NCI-H774 (cell line): ENCODE results near the gene SNX9.
A peak's percentile ranks its signal among the peaks of the same experiment; 100 is the strongest.
"Not testable (repeated sequence)": the region's sequence is repeated elsewhere in the genome, so short reads cannot be mapped to it uniquely, and the experiment has no call there.

Source experiments
- DNase-seq: peaks from one replicate; lab custom pipeline; 2025; lab: John Stamatoyannopoulos, UW

The SNX9 gene

DNA sequence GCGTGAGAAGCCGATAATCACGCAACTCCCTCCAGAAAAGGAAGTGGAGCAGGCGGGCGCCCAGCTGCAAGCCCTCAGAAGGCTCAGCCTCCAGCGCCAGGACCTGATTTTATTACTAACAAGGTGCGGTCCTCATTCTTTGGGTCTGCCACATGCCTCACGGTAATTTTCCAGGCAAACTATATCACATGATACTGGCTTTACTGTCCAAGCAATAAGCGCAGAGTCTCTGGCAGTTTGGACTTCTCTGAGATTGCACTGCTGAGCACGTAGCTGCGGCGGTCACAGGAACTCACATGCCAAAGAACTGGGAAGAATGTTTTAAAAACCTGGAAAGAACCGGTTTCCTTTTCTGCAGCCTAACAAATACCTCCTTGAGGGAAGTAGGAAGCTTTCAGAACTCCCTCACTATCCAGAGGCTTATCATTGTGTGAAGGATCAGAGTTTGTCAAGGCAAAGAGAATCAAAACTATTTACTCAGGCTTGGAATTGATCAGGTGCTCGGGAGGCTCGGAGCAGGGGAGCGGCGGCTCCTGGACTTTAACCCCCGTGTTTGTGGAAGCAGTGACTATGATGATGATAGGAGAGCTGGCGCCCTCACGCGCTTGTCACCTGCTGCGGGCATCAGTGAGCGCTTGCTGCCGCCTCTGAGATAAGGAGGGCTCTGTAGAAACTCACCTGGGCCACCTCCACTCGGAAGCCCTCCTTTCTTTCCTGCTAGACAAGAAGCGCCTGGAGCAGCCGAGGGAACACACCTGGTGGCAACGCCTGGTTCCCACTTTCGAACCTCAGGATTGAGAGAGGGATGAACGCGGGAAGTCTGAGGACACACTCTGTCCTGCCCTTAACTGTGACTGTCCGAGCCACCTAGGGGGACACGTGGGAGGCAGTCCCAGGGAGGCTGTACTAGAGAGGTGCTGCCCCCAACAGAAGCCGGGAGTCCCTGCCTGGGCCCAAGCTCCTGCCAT is 131.4 kb downstream of the SNX9 start:
- DNase-seq: peak; percentile 37

DNA sequence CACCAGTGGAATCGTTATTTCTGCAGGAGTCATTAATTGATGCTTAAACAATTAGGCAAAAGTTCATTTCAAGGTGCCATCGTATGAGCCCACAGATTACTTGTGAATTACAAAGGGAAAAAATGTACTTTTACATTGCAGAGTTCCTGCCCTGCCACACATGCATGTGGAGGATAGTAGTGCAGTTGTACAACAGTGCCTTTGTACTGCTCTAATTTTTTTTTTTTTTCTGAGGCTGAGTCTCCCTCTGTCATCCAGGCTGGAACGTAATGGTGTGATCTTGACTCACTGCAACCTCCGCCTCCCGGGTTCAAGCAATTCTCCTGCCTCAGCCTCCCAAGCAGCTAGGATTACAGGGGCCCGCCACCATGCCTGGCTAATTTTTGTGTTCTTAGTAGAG is 132.6 kb downstream of the SNX9 start:
- no peak for DNase-seq

DNA sequence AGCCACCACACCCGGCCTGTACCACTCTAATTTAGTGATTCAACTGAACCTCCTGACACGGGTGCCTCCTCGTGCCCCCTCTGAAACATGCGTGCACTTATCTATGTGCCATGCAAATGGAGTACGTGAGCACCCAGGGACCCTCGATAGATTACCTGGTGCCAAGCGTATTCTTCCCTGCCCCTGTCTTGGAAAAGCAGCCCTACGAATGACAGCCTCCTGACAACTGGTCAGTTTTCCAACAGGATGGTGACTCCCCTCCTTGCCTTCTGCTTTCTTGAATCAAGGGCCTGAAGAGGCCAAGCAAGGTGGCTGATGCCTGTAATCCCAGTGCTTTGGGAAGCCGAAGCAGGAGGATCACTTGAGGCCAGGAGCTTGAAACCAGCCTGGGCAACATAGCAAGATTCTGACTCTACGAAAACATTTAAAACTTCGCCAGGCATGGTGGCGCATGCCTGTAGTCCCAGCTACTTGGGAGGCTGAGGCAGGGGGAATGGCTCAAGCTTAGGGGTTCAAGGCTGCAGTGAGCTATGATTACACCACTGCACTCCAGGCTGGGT is 133.2 kb downstream of the SNX9 start:
- DNase-seq: no peak

- DNase-seq: no peak
These were observed 136.6 kb downstream of the SNX9 start for GRCh38 chr6:157959451-157960227.

DNA sequence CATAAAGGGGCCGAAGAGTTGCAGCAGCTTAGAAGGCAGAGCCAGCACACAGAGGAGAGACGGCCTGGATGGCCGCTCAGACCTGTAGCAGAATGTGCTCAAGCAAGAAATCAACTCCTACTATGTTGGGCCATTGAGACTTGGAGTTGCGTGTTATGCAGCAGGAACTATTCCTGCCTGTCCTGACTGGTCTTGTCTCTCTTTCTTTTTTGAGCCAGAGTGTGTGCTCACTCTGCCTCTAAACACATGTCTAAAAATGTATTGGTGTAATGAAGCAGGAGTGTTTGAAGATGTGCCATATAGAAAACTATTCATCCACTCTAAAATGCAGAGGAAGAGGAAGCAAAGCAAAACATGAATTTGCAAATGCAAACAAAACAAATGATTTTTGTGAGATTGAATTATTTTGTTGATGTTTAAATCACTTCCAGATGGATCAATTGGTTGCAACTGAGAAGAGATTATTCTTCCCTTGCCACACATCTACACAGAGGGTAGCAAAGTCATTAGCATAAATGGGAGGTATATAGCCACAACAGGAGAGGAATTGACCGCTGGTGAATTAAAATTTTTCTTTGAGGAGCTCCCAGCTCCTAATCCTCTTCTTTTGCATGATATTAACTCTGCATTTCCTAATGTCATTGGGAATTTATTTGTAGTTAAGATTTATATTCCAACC is 138.2 kb downstream of the SNX9 start:
- DNase-seq: no peak

DNA sequence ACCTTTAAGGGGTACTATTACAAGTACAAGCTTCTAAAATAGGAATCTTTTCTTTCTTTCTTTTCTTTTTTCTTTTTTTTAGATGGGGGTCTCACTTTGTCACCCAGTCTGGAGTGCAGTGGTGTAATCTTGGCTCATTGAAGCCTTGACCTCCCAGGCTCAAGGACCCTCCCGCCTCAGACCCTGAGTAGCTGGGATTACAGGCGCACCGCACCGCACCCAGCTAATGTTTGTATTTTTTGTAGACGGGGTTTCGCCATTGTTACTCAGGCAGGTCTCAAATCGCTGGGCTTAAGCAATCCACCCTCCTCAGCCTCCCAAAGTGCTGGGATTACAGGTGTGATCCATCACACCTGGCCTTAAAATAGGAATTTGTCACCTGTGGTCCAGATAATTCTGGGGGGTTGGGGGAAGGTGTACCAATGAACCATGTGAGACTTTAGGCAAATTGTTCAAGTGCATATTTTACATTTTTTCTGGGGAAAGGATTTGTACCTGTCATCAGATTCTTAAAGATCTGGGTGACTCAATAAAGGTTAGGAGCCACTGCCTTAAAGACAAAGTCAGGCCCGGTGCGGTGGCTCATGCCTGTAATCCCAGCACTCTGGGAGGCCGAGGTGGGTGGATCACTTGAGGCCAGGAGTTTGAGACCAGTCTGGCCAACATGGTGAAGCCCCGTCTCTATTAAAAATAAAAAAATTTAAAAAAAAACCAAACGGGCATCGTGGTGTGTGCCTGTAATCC is 139.0 kb downstream of the SNX9 start:
- DNase-seq: no peak

DNA sequence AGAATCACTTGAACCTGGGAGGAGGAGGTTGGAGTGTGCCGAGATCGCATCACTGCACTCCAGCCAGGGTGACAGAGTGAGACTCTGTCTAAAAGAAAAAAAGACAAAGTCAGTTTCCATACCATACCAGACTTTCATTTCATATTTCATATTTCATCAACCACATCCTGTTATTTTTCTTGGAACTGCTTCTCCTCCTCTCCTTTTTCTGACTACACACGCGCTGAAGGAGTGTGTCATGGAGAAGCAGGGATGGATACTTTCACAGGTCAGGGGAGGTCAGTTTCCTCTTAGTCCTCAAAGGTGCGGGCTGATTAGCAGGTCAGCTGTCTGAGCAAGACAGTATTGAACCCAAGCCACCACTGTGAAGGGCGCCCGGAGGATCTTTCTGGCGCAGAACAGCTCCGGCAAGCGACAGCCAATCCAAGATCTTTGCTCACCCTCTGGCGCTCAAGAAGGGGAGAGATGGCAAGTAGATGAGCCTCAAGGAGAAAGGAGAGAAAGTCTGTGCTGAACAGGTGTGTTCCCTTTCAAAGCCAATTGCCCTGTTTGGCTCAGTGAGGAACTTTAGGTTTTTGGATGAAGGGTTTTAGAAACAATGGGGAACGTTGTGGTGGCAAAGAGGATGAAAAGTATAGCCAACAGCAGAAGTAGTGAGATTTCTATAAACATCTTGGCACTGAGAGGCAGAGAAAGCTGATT is 139.7 kb downstream of the SNX9 start:
- no peak for DNase-seq

- no peak for DNase-seq
These were observed 141.1 kb downstream of the SNX9 start for GRCh38 chr6:157964100-157964499.

DNA sequence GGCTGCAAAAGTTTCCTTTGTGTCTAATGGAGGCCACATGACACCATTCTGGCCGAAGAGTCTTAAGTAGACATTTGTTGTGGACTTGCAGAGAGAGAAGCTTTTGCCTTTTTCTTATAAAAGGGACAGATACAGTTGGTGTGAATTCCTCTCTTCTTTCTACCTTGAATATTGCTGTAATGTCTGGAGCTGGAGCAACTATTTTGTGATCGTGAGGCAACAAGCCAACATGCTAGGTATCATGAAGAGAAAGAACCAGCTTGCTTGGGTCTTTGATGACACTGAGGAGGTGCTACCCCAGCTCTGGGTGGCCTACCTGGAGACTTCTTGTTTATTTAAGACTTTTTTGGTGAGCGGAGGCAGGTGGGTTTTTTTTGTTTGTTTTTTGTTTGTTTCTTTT is 142.3 kb downstream of the SNX9 start:
- DNase-seq: no peak

DNA sequence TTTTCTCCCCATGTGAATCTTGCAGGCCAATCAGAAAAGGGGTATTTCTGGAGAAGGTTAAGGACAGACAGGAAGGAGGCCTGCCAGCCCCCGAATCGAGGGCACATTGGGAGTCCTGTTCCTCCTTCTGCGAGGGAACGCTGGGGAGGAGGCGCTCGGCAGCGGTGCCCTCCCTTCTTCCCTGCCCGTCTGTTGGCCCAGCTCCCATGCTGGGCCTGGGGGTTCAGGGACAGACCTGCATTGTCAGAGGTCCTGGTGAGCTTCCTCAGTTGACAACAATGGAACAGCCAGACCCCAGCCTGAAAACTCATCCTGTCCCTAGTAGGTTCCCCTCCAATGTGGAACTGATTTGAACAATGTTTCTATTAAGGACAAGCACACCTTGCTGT is 143.5 kb downstream of the SNX9 start:
- no peak for DNase-seq

GRCh38 chr6:157967020-157967419 is 144.0 kb downstream of the SNX9 start:
- DNase-seq: peak; percentile 73

GRCh38 chr6:157967486-157967885 is 144.4 kb downstream of the SNX9 start:
- DNase-seq: no peak

- not testable (repeated sequence) for DNase-seq
These were observed 149.1 kb downstream of the SNX9 start for GRCh38 chr6:157972177-157972576.

- no peak for DNase-seq
These were observed 151.4 kb downstream of the SNX9 start for GRCh38 chr6:157974341-157974894.

- no peak for DNase-seq
These were observed 151.9 kb downstream of the SNX9 start for GRCh38 chr6:157974967-157975366.

GRCh38 chr6:157975456-157975855 is 152.4 kb downstream of the SNX9 start:
- DNase-seq: no peak

- no peak for DNase-seq
These were observed 153.5 kb downstream of the SNX9 start for GRCh38 chr6:157976345-157977175.

DNA sequence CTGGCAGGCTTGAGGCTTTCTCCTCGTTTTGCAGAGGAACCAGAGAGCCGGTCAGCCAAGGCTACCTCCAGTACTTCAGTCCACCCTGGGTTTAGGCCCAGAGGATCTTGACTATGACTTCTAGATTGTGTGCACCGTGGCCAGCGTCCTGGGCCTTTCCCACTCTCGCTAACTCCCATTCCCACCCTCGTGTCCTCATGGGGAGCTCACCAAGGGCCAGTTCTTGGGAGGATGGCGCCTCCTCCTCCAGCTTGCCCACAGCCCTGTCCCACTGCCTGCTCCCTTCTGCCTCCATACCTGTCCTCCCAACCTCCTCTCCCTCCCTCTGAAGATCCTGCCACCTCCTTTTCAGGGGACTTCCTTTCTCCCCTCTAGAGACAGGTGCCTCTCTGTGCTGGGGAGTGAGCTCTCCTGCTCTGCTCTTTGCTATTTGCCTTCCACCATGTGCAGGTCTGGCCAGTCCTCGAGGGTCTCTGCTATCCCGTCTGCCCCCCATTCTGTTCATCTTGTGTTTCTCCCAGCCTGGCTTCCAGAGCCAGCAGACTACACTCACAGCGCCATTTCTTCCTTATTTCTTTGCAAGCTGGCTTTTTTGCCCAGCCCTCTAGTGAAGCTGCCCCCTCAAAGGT is 154.2 kb downstream of the SNX9 start:
- no peak for DNase-seq
